ENCODE results near the gene UNC93B1. TPM values are rescaled to one million over a fixed set of nuclear protein-coding genes. Genes with fewer than 3 reads are reported as not detected.

The UNC93B1 gene
- total and polyA plus RNA-seq, 2 of the 13 experiments (the other 11 are each of a cell fraction or from before 2014, with no cell fraction given), result 8.8 to 18.9 TPM

- TF ChIP-seq ZBTB37 (CRISPR knock-in tag; IDR thresholded peaks at IDR 0.05), result no peak
- no peak for TF ChIP-seq ZNF275 (CRISPR knock-in tag; IDR thresholded peaks at IDR 0.05; ENCODE audit: borderline replicate concordance)
- TF ChIP-seq HNF4A (CRISPR knock-in tag; IDR thresholded peaks at IDR 0.05), result no peak
- TF ChIP-seq THAP7 (CRISPR knock-in tag; IDR thresholded peaks at IDR 0.05), result peak; percentile 38; the same call in 1 of the 2 replicates
- no peak for TF ChIP-seq HNF1A (IDR thresholded peaks at IDR 0.05; ENCODE audit: low read depth)
- TF ChIP-seq HNF1A (CRISPR knock-in tag; IDR thresholded peaks at IDR 0.05; ENCODE audit: borderline replicate concordance), result peak; percentile 18; the same call in 1 of the 2 replicates
- TF ChIP-seq POGZ (CRISPR knock-in tag; IDR thresholded peaks at IDR 0.05), result no peak
- no peak for TF ChIP-seq MYPOP (CRISPR knock-in tag; IDR thresholded peaks at IDR 0.05)
- TF ChIP-seq AHDC1 (CRISPR knock-in tag; IDR thresholded peaks at IDR 0.05; ENCODE audit: borderline replicate concordance), result 0 out of 2 replicates have a peak, but pooled peaks have one; percentile 14
- no peak for TF ChIP-seq ZNF276 (CRISPR knock-in tag; IDR thresholded peaks at IDR 0.05; ENCODE audit: low read depth)
Measured at GRCh38 chr11:68003846-68004550, at the start of gene UNC93B1 (continued).
